OCI-LY1 (cell line): ENCODE data around the gene ADH1A.

Experiments used
- H2AFZ ChIP-seq: fragments of 200-600 bp; sonication (generic), shearing (Covaris generic); 2 replicates; pipeline ENCODE4 v1.6.0; 2014; ENCODE audit warnings: antibody characterized with exemption, mild to moderate bottlenecking, low read length
- H3F3A ChIP-seq: fragments of 200-600 bp; sonication (generic), shearing (Covaris generic); 2 replicates; pipeline ENCODE4 v1.6.0; 2014; ENCODE audit warnings: mild to moderate bottlenecking, antibody characterized with exemption, low read length, moderate library complexity; ENCODE audit not compliant: insufficient read depth
- H3K27ac ChIP-seq: fragments of 200-600 bp; sonication (generic); 2 replicates; pipeline ENCODE4 v1.5.1; 2014; ENCODE audit warnings: low read length, mixed run types, mild to moderate bottlenecking, low read depth; ENCODE audit not compliant: poor library complexity, severe bottlenecking
- H3K27me3 ChIP-seq: fragments of 200-600 bp; sonication (generic); 2 replicates; pipeline ENCODE4 v1.6.0; 2014; ENCODE audit warnings: antibody characterized with exemption, mild to moderate bottlenecking, low read length, moderate library complexity; ENCODE audit not compliant: insufficient read depth
- H3K36me3 ChIP-seq: fragments of 200-600 bp; sonication (generic); 2 replicates; pipeline ENCODE4 v1.6.1; 2014; ENCODE audit warnings: mild to moderate bottlenecking, antibody characterized with exemption, low read length, moderate library complexity, mixed read lengths; ENCODE audit not compliant: insufficient read depth
- H3K4me1 ChIP-seq: fragments of 200-600 bp; sonication (generic); 2 replicates; pipeline ENCODE4 v1.5.1; 2014; ENCODE audit warnings: mild to moderate bottlenecking, low read length, moderate library complexity; ENCODE audit not compliant: insufficient read depth, severe bottlenecking
- H3K4me2 ChIP-seq: fragments of 200-600 bp; sonication (generic), shearing (Covaris generic); 2 replicates; pipeline ENCODE4 v1.6.1; 2014; ENCODE audit warnings: low read length
- H3K4me3 ChIP-seq: fragments of 200-600 bp; sonication (generic); 2 replicates; pipeline ENCODE4 v1.5.1; 2014; ENCODE audit warnings: low read length, low read depth, mild to moderate bottlenecking, mixed read lengths; ENCODE audit not compliant: poor library complexity, severe bottlenecking
- H3K79me2 ChIP-seq: fragments of 200-600 bp; shearing (Covaris generic); 2 replicates; pipeline ENCODE4 v1.6.1; 2016; ENCODE audit warnings: mixed run types, low read length, mixed read lengths; ENCODE audit not compliant: insufficient read depth
- H3K9ac ChIP-seq: fragments of 200-600 bp; sonication (generic), shearing (Covaris generic); 2 replicates; pipeline ENCODE4 v1.6.1; 2014; ENCODE audit warnings: mild to moderate bottlenecking, low read length, mixed read lengths
- H3K9me2 ChIP-seq: fragments of 200-600 bp; sonication (generic), shearing (Covaris generic); 2 replicates; pipeline ENCODE4 v1.6.1; 2014; ENCODE audit warnings: low read depth, mild to moderate bottlenecking, low read length, mixed read lengths
- H3K9me3 ChIP-seq: fragments of 200-600 bp; shearing (Covaris generic); 2 replicates; pipeline ENCODE4 v1.6.1; 2014; ENCODE audit warnings: low read length, mixed read lengths
- H4K20me1 ChIP-seq: fragments of 200-600 bp; sonication (generic), shearing (Covaris generic); 2 replicates; pipeline ENCODE4 v1.6.0; 2016; ENCODE audit warnings: mild to moderate bottlenecking, low read length; ENCODE audit not compliant: insufficient read depth
- CTCF ChIP-seq: fragments of 200-600 bp; sonication (generic), shearing (Covaris generic); IDR thresholded peaks from 2 replicates; pipeline ENCODE4 v1.5.1; 2017; ENCODE audit warnings: mild to moderate bottlenecking, antibody characterized with exemption, low read length, moderate library complexity, mixed read lengths
- EZH2 ChIP-seq: fragments of 200-600 bp; sonication (generic), shearing (Covaris generic); IDR thresholded peaks from 2 replicates; pipeline ENCODE4 v1.8.0; 2017; ENCODE audit warnings: borderline replicate concordance, mixed run types, mild to moderate bottlenecking, antibody characterized with exemption, low read length, moderate library complexity, mixed read lengths

Gene ADH1A

GRCh38 chr4:99275050-99275449 lies 15.7 kb downstream of the ADH1A start:
- TF ChIP-seq EZH2 (no peak), CTCF (no peak)
- H3K9ac ChIP-seq = no peak overlapping the region
- H3K4me2 ChIP-seq = no peak overlapping the region
- no peaks in the 10 kb centered on the region for H3K9me3 ChIP-seq
- H2AFZ ChIP-seq = no peak overlapping the region
- no peaks in the 10 kb centered on the region for H3K9me2 ChIP-seq
- H3K4me1 ChIP-seq = no peaks in the 10 kb centered on the region
- no peaks in the 10 kb centered on the region for H3K79me2 ChIP-seq
- no peaks in the 10 kb centered on the region for H3F3A ChIP-seq
- no peak overlapping the region for H3K27ac ChIP-seq
- H3K36me3 ChIP-seq = no peaks in the 10 kb centered on the region
- no peaks in the 10 kb centered on the region for H4K20me1 ChIP-seq
- H3K27me3 ChIP-seq = no peaks in the 10 kb centered on the region
- H3K4me3 ChIP-seq = no peak overlapping the region

GRCh38 chr4:99273704-99274103 lies 17.1 kb downstream of the ADH1A start:
- H3K79me2 ChIP-seq = no peaks in the 10 kb centered on the region
- H2AFZ ChIP-seq = no peak overlapping the region
- H3K4me1 ChIP-seq = no peaks in the 10 kb centered on the region
- no peaks in the 10 kb centered on the region for H4K20me1 ChIP-seq
- H3K9me3 ChIP-seq = no peaks in the 10 kb centered on the region
- H3K9me2 ChIP-seq = no peaks in the 10 kb centered on the region
- H3K27ac ChIP-seq = no peak overlapping the region
- no peaks in the 10 kb centered on the region for H3K27me3 ChIP-seq
- H3F3A ChIP-seq = no peaks in the 10 kb centered on the region
- H3K36me3 ChIP-seq = no peaks in the 10 kb centered on the region
- no peak overlapping the region for H3K9ac ChIP-seq
- TF ChIP-seq CTCF (no peak), EZH2 (no peak)
- H3K4me2 ChIP-seq = no peak overlapping the region
- no peak overlapping the region for H3K4me3 ChIP-seq

- no peak overlapping the region for H3K9ac ChIP-seq
- no peak for TF ChIP-seq CTCF
- no peak for TF ChIP-seq EZH2
- H3F3A ChIP-seq = no peaks in the 10 kb centered on the region
- no peaks in the 10 kb centered on the region for H3K4me1 ChIP-seq
- no peaks in the 10 kb centered on the region for H3K9me2 ChIP-seq
- H3K27ac ChIP-seq = no peak overlapping the region
- H3K27me3 ChIP-seq = no peaks in the 10 kb centered on the region
- H2AFZ ChIP-seq = no peak overlapping the region
- no peak overlapping the region for H3K4me3 ChIP-seq
- no peak overlapping the region for H3K4me2 ChIP-seq
- no peaks in the 10 kb centered on the region for H3K79me2 ChIP-seq
- H4K20me1 ChIP-seq = no peaks in the 10 kb centered on the region
- no peaks in the 10 kb centered on the region for H3K36me3 ChIP-seq
- no peaks in the 10 kb centered on the region for H3K9me3 ChIP-seq
Observed at GRCh38 chr4:99264927-99265326, 25.9 kb downstream of the ADH1A start.
